Measurements from ENCODE around the gene SLC16A8.

Gene SLC16A8

GRCh38 chr22:38077096-38077495 is 6.9 kb downstream of the SLC16A8 start:
- Histone ChIP-seq H3K4me2 (no peak overlapping the region), H2AFZ (ENCODE audit: low read depth) (no peak overlapping the region), H3K27ac (no peak overlapping the region), H3K27me3 (ENCODE audit: insufficient read depth, low read depth) (no peaks in the 10 kb centered on the region), H4K20me1 (ENCODE audit: insufficient read depth) (no peaks in the 10 kb centered on the region), H3K36me3 (ENCODE audit: insufficient read depth) (no peaks in the 10 kb centered on the region), H3K4me1 (ENCODE audit: low read depth, poor library complexity, severe bottlenecking) (no peaks in the 10 kb centered on the region), H3K79me2 (ENCODE audit: insufficient read depth, low read depth) (no peaks in the 10 kb centered on the region), H3K9ac (no peak overlapping the region), H3K4me3 (IDR thresholded peaks at IDR 0.05; ENCODE audit: insufficient read depth, low read depth, low read length) (no peak overlapping the region)
- no peak for TF ChIP-seq CTCF (conservative IDR thresholded peaks at IDR 0.05; ENCODE audit: low read depth, low read length)

GRCh38 chr22:38075961-38076360 is 8.0 kb downstream of the SLC16A8 start:
- no peak for TF ChIP-seq CTCF (conservative IDR thresholded peaks at IDR 0.05; ENCODE audit: low read depth, low read length)
- no peaks in the 10 kb centered on the region for H4K20me1 ChIP-seq (ENCODE audit: insufficient read depth)
- no peaks in the 10 kb centered on the region for H3K79me2 ChIP-seq (ENCODE audit: insufficient read depth, low read depth)
- no peaks in the 10 kb centered on the region for H3K27me3 ChIP-seq (ENCODE audit: insufficient read depth, low read depth)
- H3K27ac ChIP-seq, result no peak overlapping the region
- no peaks in the 10 kb centered on the region for H3K4me1 ChIP-seq (ENCODE audit: low read depth, poor library complexity, severe bottlenecking)
- H3K4me3 ChIP-seq (IDR thresholded peaks at IDR 0.05; ENCODE audit: insufficient read depth, low read depth, low read length), result no peak overlapping the region
- H3K4me2 ChIP-seq, result no peak overlapping the region
- no peak overlapping the region for H3K9ac ChIP-seq
- H3K36me3 ChIP-seq (ENCODE audit: insufficient read depth), result no peaks in the 10 kb centered on the region
- no peak overlapping the region for H2AFZ ChIP-seq (ENCODE audit: low read depth)

GRCh38 chr22:38075105-38075825 is 8.7 kb downstream of the SLC16A8 start:
- Histone ChIP-seq H3K36me3 (ENCODE audit: insufficient read depth) (no peaks in the 10 kb centered on the region), H4K20me1 (ENCODE audit: insufficient read depth) (no peaks in the 10 kb centered on the region), H3K9ac (no peak overlapping the region), H3K27ac (no peak overlapping the region), H3K27me3 (ENCODE audit: insufficient read depth, low read depth) (no peaks in the 10 kb centered on the region), H3K79me2 (ENCODE audit: insufficient read depth, low read depth) (no peaks in the 10 kb centered on the region), H3K4me1 (ENCODE audit: low read depth, poor library complexity, severe bottlenecking) (peaks cover 2% of the 10 kb centered on the region), H3K4me3 (IDR thresholded peaks at IDR 0.05; ENCODE audit: insufficient read depth, low read depth, low read length) (no peak overlapping the region), H2AFZ (ENCODE audit: low read depth) (no peak overlapping the region), H3K4me2 (no peak overlapping the region)
- no peak for TF ChIP-seq CTCF (conservative IDR thresholded peaks at IDR 0.05; ENCODE audit: low read depth, low read length)

GRCh38 chr22:38074181-38075104 is 9.5 kb downstream of the SLC16A8 start:
- Histone ChIP-seq H3K36me3 (ENCODE audit: insufficient read depth) (no peaks in the 10 kb centered on the region), H3K27me3 (ENCODE audit: insufficient read depth, low read depth) (no peaks in the 10 kb centered on the region), H3K27ac (no peak overlapping the region), H3K4me3 (IDR thresholded peaks at IDR 0.05; ENCODE audit: insufficient read depth, low read depth, low read length) (no peak overlapping the region), H3K4me1 (ENCODE audit: low read depth, poor library complexity, severe bottlenecking) (peaks cover 10% of the 10 kb centered on the region), H3K9ac (no peak overlapping the region), H4K20me1 (ENCODE audit: insufficient read depth) (no peaks in the 10 kb centered on the region), H3K79me2 (ENCODE audit: insufficient read depth, low read depth) (no peaks in the 10 kb centered on the region), H3K4me2 (no peak overlapping the region), H2AFZ (ENCODE audit: low read depth) (no peak overlapping the region)
- no peak for TF ChIP-seq CTCF (conservative IDR thresholded peaks at IDR 0.05; ENCODE audit: low read depth, low read length)
